ENCODE results near the gene KIF26B.

DNA sequence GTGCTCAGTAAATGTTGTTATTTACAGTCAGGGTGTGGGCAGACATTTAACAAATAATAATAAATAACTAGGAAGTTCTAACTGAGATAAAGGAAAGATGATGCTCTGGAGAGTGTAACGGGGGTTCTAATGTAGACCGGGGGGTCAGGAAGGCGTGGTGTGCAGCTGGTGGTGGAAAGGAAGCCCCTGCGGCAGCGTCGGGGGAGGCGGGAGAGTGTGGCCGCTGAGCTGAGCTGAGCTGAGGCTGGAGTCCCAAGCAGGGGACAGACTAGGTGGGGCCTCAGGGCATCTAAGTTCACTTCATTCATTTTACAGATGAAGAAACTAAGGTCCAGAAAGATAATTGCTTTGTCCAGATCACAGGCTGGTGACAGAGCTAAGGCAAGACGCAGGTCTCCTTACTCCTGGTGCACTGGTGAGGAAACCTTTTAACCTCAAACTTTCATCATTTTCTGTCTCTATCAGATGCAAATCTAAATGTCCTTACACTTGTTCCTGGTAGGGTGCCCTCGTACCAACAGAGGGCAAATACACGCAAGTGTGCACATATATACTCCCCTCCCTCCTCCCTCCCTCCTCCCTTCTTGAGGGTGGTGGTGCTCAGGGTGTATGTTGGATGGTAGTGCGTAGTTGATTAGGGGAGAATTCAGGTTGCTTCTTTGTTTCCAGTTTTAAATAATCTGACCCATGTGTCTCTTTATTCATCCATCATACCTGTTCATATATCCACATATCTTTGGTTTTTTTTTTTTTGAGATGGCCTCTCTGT, 44.1 kb downstream of the KIF26B start:
- TF ChIP-seq, protein P1, sequence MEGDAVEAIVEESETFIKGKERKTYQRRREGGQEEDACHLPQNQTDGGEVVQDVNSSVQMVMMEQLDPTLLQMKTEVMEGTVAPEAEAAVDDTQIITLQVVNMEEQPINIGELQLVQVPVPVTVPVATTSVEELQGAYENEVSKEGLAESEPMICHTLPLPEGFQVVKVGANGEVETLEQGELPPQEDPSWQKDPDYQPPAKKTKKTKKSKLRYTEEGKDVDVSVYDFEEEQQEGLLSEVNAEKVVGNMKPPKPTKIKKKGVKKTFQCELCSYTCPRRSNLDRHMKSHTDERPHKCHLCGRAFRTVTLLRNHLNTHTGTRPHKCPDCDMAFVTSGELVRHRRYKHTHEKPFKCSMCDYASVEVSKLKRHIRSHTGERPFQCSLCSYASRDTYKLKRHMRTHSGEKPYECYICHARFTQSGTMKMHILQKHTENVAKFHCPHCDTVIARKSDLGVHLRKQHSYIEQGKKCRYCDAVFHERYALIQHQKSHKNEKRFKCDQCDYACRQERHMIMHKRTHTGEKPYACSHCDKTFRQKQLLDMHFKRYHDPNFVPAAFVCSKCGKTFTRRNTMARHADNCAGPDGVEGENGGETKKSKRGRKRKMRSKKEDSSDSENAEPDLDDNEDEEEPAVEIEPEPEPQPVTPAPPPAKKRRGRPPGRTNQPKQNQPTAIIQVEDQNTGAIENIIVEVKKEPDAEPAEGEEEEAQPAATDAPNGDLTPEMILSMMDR (conservative IDR thresholded peaks at IDR 0.05; ENCODE audit: low read depth, low read length) = no peak
- TF ChIP-seq EZH2 (IDR thresholded peaks at IDR 0.05; ENCODE audit: low read length, unreplicated experiment) = no peak
